ENCODE data around the gene DCAF12. TPM values are rescaled to one million over a fixed set of nuclear protein-coding genes. Genes with fewer than 3 reads are reported as not detected.
"Not testable (repeated sequence)": the region's sequence is repeated elsewhere in the genome, so short reads cannot be mapped to it uniquely, and the experiment has no call there.

DCAF12 gene
- polyA plus RNA-seq (ENCODE audit: insufficient read length): 32.2 TPM

GRCh38 chr9:34126207-34127034, at the start of gene DCAF12:
Gene DCAF12, minus strand, starts transcription at chr9:34126698. Its CDS starts 267 bp downstream, at chr9:34126431.
- DNase-seq (ENCODE audit: low read depth): peak; percentile 83

GRCh38 chr9:34176089-34176488, 49.6 kb upstream of the DCAF12 start:
- DNase-seq (ENCODE audit: low read depth): no peak

GRCh38 chr9:34171753-34172535, 45.4 kb upstream of the DCAF12 start:
- DNase-seq (ENCODE audit: low read depth): no peak

GRCh38 chr9:34170237-34170991, 43.9 kb upstream of the DCAF12 start:
- DNase-seq (ENCODE audit: low read depth): no peak

- DNase-seq (ENCODE audit: low read depth): no peak
Observed at GRCh38 chr9:34169125-34169524, 42.6 kb upstream of the DCAF12 start.

- no peak for DNase-seq (ENCODE audit: low read depth)
Observed at GRCh38 chr9:34163434-34163833, 36.9 kb upstream of the DCAF12 start.

- DNase-seq (ENCODE audit: low read depth): no peak
Observed at GRCh38 chr9:34158362-34158869, 31.9 kb upstream of the DCAF12 start.

- no peak for DNase-seq (ENCODE audit: low read depth)
Observed at GRCh38 chr9:34157898-34158297, 31.4 kb upstream of the DCAF12 start.

- no peak for DNase-seq (ENCODE audit: low read depth)
Observed at GRCh38 chr9:34157318-34157717, 30.8 kb upstream of the DCAF12 start.

GRCh38 chr9:34154057-34154456, 27.6 kb upstream of the DCAF12 start:
- no peak for DNase-seq (ENCODE audit: low read depth)

GRCh38 chr9:34151398-34151797, 24.9 kb upstream of the DCAF12 start:
- no peak for DNase-seq (ENCODE audit: low read depth)

GRCh38 chr9:34145165-34145564, 18.7 kb upstream of the DCAF12 start:
- no peak for DNase-seq (ENCODE audit: low read depth)

- no peak for DNase-seq (ENCODE audit: low read depth)
Observed at GRCh38 chr9:34143116-34143515, 16.6 kb upstream of the DCAF12 start.

GRCh38 chr9:34140853-34141252, 14.4 kb upstream of the DCAF12 start:
- no peak for DNase-seq (ENCODE audit: low read depth)

GRCh38 chr9:34139477-34140146, 13.1 kb upstream of the DCAF12 start:
- no peak for DNase-seq (ENCODE audit: low read depth)

- not testable (repeated sequence) for DNase-seq (ENCODE audit: low read depth)
Observed at GRCh38 chr9:34138644-34139043, 12.1 kb upstream of the DCAF12 start.

GRCh38 chr9:34134521-34134920, 8.0 kb upstream of the DCAF12 start:
- DNase-seq (ENCODE audit: low read depth): no peak

GRCh38 chr9:34133436-34133949, 7.0 kb upstream of the DCAF12 start:
- DNase-seq (ENCODE audit: low read depth): no peak

GRCh38 chr9:34131571-34131970, 5.1 kb upstream of the DCAF12 start:
- DNase-seq (ENCODE audit: low read depth): no peak

- DNase-seq (ENCODE audit: low read depth): no peak
Observed at GRCh38 chr9:34127035-34127948, 794 bp upstream of the DCAF12 start.
